C4-2B (cell line): Measurements from ENCODE around the gene PIK3R6.

ENCODE experiments used
- H3K27ac ChIP-seq: fragments of 450-650 bp; 2 replicates; pipeline ENCODE4 v1.5.1; 2017
- CTCF ChIP-seq: fragments of 450-650 bp; conservative IDR thresholded peaks from 2 replicates; pipeline ENCODE4 v1.5.1; 2017; ENCODE audit warnings: mild to moderate bottlenecking
- ZFX ChIP-seq: fragments of 450-650 bp; IDR thresholded peaks from 2 replicates; pipeline ENCODE4 v1.6.1; 2017

The PIK3R6 gene

DNA sequence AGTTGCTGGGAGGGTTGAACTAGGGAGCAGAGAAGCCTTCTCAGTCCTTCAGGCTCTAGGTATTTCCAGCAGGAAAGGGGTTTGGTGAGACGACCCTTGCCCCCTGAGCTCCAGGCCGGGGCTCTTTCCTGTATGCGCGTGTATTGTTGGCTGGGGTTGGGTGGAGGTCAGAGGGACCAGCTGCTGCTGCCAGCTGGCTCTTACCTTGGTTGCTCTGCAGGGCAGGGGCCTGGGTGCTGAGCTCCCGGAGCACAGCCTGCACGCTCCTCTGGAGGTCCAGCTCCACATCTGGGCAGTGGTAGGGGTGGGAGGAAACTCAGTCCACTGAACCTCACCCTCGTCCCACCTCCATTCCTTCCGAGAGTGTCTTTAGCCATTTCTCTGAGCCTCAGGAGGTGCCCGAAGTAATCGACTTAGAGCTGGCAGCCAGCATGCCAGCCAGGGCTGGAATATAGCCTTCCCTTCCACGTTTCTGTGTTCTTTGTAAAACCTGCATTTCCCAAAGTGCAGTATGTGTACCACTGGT is 28.0 kb downstream of the PIK3R6 start:
- H3K27ac ChIP-seq = no peak overlapping the region
- no peak for TF ChIP-seq ZFX
- no peak for TF ChIP-seq CTCF

GRCh38 chr17:8838551-8839095 is 28.9 kb downstream of the PIK3R6 start:
- no peak overlapping the region for H3K27ac ChIP-seq
- no peak for TF ChIP-seq CTCF
- no peak for TF ChIP-seq ZFX

GRCh38 chr17:8837563-8838075 is 29.9 kb downstream of the PIK3R6 start:
- TF ChIP-seq ZFX (no peak), CTCF (no peak)
- H3K27ac ChIP-seq = no peak overlapping the region

GRCh38 chr17:8836821-8837562 is 30.5 kb downstream of the PIK3R6 start:
- no peak overlapping the region for H3K27ac ChIP-seq
- TF ChIP-seq CTCF = no peak
- TF ChIP-seq ZFX = no peak

GRCh38 chr17:8835631-8836364 is 31.7 kb downstream of the PIK3R6 start:
- TF ChIP-seq CTCF = no peak
- no peak for TF ChIP-seq ZFX
- H3K27ac ChIP-seq = no peak overlapping the region

DNA sequence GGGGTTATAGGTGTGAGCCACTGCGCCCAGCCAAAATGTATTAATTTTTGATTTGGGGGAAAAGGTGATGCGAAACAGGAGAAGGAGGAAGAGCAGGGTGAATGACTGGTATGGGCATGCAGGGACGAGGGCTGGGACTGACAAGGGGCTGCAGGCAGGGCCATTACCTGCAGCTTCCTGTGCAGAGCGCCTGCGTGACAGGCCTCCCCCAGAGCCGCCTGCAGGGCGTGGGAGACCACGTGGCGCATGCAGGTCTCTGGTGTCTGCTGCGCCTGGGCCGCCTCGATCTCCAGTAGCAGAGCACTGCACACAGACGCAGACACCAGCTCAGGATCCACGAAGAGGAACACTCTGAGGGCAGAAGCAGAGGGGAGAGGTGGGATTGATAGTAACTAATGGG is 32.4 kb downstream of the PIK3R6 start:
- no peak for TF ChIP-seq CTCF
- no peak for TF ChIP-seq ZFX

More for the DNA sequence above, 32.4 kb downstream of the PIK3R6 start:
- no peak overlapping the region for H3K27ac ChIP-seq
